ENCODE measurements around the gene SLC35F6.

DNA sequence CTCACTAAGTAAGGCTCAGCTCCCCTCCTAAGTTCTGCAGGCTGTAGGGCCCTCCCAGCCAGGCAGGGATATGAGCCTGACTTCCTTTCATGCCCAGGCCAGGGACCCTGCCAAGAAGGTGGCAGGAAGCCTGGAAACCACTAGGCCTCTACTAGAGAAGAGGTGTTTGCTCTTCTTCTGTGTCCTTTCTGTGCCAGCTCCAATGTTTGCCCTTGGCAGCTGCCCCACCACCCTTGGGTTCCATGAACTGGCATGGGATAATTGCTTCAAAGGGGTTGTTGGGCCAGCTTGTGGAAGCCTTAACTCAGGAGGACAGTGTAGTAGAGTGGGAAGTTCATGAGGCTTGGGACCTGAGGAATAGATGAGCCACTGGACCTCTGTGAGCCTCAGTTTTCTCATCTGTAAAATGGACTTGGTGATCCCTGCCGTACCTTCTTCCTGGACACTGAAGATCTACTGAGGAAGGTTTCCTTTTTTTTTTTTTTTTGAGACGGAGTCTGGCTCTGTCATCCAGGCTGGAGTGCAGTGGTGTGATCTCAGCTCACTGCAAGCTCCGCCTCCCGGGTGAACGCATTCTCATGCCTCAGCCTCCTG, 3.9 kb downstream of the SLC35F6 start:
- TF ChIP-seq, protein P1, sequence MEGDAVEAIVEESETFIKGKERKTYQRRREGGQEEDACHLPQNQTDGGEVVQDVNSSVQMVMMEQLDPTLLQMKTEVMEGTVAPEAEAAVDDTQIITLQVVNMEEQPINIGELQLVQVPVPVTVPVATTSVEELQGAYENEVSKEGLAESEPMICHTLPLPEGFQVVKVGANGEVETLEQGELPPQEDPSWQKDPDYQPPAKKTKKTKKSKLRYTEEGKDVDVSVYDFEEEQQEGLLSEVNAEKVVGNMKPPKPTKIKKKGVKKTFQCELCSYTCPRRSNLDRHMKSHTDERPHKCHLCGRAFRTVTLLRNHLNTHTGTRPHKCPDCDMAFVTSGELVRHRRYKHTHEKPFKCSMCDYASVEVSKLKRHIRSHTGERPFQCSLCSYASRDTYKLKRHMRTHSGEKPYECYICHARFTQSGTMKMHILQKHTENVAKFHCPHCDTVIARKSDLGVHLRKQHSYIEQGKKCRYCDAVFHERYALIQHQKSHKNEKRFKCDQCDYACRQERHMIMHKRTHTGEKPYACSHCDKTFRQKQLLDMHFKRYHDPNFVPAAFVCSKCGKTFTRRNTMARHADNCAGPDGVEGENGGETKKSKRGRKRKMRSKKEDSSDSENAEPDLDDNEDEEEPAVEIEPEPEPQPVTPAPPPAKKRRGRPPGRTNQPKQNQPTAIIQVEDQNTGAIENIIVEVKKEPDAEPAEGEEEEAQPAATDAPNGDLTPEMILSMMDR (IDR thresholded peaks at IDR 0.05; ENCODE audit: low read length) = no peak
- TF ChIP-seq EZH2phosphoT487 (IDR thresholded peaks at IDR 0.05; ENCODE audit: low read length) = no peak

Measured in MM.1S (cell line).